OCI-LY1 (cell line): Measurements from ENCODE around the gene FANCI.

Experiments
- H2AFZ ChIP-seq: fragments of 200-600 bp; sonication (generic), shearing (Covaris generic); 2 replicates; pipeline ENCODE4 v1.6.0; 2014; ENCODE audit warnings: antibody characterized with exemption, mild to moderate bottlenecking, low read length
- H3F3A ChIP-seq: fragments of 200-600 bp; sonication (generic), shearing (Covaris generic); 2 replicates; pipeline ENCODE4 v1.6.0; 2014; ENCODE audit warnings: mild to moderate bottlenecking, antibody characterized with exemption, low read length, moderate library complexity; ENCODE audit not compliant: insufficient read depth
- H3K27ac ChIP-seq: fragments of 200-600 bp; sonication (generic); 2 replicates; pipeline ENCODE4 v1.5.1; 2014; ENCODE audit warnings: low read length, mixed run types, mild to moderate bottlenecking, low read depth; ENCODE audit not compliant: poor library complexity, severe bottlenecking
- H3K27me3 ChIP-seq: fragments of 200-600 bp; sonication (generic); 2 replicates; pipeline ENCODE4 v1.6.0; 2014; ENCODE audit warnings: antibody characterized with exemption, mild to moderate bottlenecking, low read length, moderate library complexity; ENCODE audit not compliant: insufficient read depth
- H3K36me3 ChIP-seq: fragments of 200-600 bp; sonication (generic); 2 replicates; pipeline ENCODE4 v1.6.1; 2014; ENCODE audit warnings: mild to moderate bottlenecking, antibody characterized with exemption, low read length, moderate library complexity, mixed read lengths; ENCODE audit not compliant: insufficient read depth
- H3K4me1 ChIP-seq: fragments of 200-600 bp; sonication (generic); 2 replicates; pipeline ENCODE4 v1.5.1; 2014; ENCODE audit warnings: mild to moderate bottlenecking, low read length, moderate library complexity; ENCODE audit not compliant: insufficient read depth, severe bottlenecking
- H3K4me2 ChIP-seq: fragments of 200-600 bp; sonication (generic), shearing (Covaris generic); 2 replicates; pipeline ENCODE4 v1.6.1; 2014; ENCODE audit warnings: low read length
- H3K4me3 ChIP-seq: fragments of 200-600 bp; sonication (generic); 2 replicates; pipeline ENCODE4 v1.5.1; 2014; ENCODE audit warnings: low read length, low read depth, mild to moderate bottlenecking, mixed read lengths; ENCODE audit not compliant: poor library complexity, severe bottlenecking
- H3K79me2 ChIP-seq: fragments of 200-600 bp; shearing (Covaris generic); 2 replicates; pipeline ENCODE4 v1.6.1; 2016; ENCODE audit warnings: mixed run types, low read length, mixed read lengths; ENCODE audit not compliant: insufficient read depth
- H3K9ac ChIP-seq: fragments of 200-600 bp; sonication (generic), shearing (Covaris generic); 2 replicates; pipeline ENCODE4 v1.6.1; 2014; ENCODE audit warnings: mild to moderate bottlenecking, low read length, mixed read lengths
- H3K9me2 ChIP-seq: fragments of 200-600 bp; sonication (generic), shearing (Covaris generic); 2 replicates; pipeline ENCODE4 v1.6.1; 2014; ENCODE audit warnings: low read depth, mild to moderate bottlenecking, low read length, mixed read lengths
- H3K9me3 ChIP-seq: fragments of 200-600 bp; shearing (Covaris generic); 2 replicates; pipeline ENCODE4 v1.6.1; 2014; ENCODE audit warnings: low read length, mixed read lengths
- H4K20me1 ChIP-seq: fragments of 200-600 bp; sonication (generic), shearing (Covaris generic); 2 replicates; pipeline ENCODE4 v1.6.0; 2016; ENCODE audit warnings: mild to moderate bottlenecking, low read length; ENCODE audit not compliant: insufficient read depth
- EZH2 ChIP-seq: fragments of 200-600 bp; sonication (generic), shearing (Covaris generic); IDR thresholded peaks from 2 replicates; pipeline ENCODE4 v1.8.0; 2017; ENCODE audit warnings: borderline replicate concordance, mixed run types, mild to moderate bottlenecking, antibody characterized with exemption, low read length, moderate library complexity, mixed read lengths
- TF ChIP-seq, protein P1 (sequence below): fragments of 200-600 bp; sonication (generic), shearing (Covaris generic); IDR thresholded peaks from 2 replicates; pipeline ENCODE4 v1.5.1; 2017; ENCODE audit warnings: mild to moderate bottlenecking, antibody characterized with exemption, low read length, moderate library complexity, mixed read lengths

The FANCI gene

DNA sequence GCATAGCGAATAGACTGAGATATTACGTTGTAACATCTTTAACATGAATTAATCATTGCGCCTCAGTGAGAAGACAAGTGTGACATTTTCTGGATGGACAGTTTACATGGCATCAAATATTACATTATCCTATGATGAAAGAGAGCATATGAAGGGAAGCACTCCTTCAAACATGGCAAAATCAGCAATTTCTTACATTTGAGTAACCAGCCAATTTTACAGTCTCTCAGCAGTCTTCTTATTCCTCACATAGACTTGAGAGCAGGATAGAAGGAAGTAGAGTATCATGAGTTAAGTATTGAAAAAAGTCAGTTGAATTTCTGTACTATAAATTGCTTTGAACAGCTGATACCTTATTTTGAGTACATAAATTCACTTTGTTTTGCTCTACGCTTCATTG, 38.9 kb downstream of the FANCI start:
- H3K36me3 ChIP-seq = peaks cover 94% of the 10 kb centered on the region
- no peaks in the 10 kb centered on the region for H3K4me1 ChIP-seq

DNA sequence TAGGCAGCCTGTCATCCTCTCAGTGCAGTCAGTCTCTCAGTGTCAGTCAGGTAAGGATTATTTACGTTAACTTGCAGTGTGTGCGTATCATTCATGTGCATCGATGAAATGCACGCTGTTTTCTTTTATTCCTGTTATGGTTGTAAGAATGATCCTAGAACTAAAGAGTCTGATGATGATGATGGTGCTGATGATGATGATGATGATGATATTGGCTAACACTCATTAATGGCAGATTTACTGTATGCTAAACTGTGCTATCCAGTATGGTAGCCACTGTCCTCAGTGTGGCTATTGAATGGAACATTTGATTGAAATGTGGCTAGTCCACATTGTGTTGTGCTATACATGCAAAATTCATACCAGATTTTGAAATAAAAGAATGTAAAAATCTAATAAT, 39.4 kb downstream of the FANCI start:
- Histone ChIP-seq H3K4me3 (no peak overlapping the region), H3F3A (no peaks in the 10 kb centered on the region), H3K27me3 (no peaks in the 10 kb centered on the region), H3K9ac (no peak overlapping the region), H3K79me2 (no peaks in the 10 kb centered on the region), H3K4me1 (no peaks in the 10 kb centered on the region), H3K36me3 (peaks cover 95% of the 10 kb centered on the region), H3K4me2 (no peak overlapping the region), H3K27ac (no peak overlapping the region), H3K9me3 (no peaks in the 10 kb centered on the region), H2AFZ (no peak overlapping the region), H3K9me2 (no peaks in the 10 kb centered on the region), H4K20me1 (no peaks in the 10 kb centered on the region)
- TF ChIP-seq, protein P1, sequence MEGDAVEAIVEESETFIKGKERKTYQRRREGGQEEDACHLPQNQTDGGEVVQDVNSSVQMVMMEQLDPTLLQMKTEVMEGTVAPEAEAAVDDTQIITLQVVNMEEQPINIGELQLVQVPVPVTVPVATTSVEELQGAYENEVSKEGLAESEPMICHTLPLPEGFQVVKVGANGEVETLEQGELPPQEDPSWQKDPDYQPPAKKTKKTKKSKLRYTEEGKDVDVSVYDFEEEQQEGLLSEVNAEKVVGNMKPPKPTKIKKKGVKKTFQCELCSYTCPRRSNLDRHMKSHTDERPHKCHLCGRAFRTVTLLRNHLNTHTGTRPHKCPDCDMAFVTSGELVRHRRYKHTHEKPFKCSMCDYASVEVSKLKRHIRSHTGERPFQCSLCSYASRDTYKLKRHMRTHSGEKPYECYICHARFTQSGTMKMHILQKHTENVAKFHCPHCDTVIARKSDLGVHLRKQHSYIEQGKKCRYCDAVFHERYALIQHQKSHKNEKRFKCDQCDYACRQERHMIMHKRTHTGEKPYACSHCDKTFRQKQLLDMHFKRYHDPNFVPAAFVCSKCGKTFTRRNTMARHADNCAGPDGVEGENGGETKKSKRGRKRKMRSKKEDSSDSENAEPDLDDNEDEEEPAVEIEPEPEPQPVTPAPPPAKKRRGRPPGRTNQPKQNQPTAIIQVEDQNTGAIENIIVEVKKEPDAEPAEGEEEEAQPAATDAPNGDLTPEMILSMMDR = no peak
- no peak for TF ChIP-seq EZH2

More for the DNA sequence above, 38.9 kb downstream of the FANCI start:
- Histone ChIP-seq H2AFZ (no peak overlapping the region), H3K4me2 (no peak overlapping the region), H3F3A (no peaks in the 10 kb centered on the region), H3K9me3 (no peaks in the 10 kb centered on the region), H3K9me2 (no peaks in the 10 kb centered on the region), H3K79me2 (no peaks in the 10 kb centered on the region), H3K27me3 (no peaks in the 10 kb centered on the region), H3K27ac (no peak overlapping the region), H3K4me3 (no peak overlapping the region), H3K9ac (no peak overlapping the region), H4K20me1 (no peaks in the 10 kb centered on the region)
- TF ChIP-seq EZH2 = no peak
- TF ChIP-seq, protein P1 = no peak

DNA sequence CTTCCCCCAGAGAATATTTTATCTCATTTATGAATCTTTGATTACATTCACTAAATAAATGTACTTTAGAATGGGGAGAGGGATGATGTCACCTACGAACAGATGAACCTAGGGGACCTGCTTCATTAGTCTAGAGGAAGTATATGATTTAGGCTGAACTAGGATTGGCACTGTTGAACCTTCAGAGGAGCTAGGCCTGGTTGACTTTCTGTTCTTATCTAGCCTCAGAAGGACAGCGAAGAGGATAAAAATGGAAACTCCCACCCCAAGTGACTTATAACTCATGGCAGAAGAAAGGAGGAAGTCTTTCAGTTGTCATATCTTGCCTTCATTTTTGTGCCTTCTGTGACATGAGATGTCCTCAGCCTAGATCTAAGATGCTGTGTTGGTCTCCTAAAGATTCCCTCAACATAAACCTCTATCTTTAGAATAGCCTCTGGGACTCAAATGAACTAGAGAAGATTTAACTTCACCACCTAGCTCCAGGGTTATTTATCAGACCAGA, 48.2 kb downstream of the FANCI start:
- Histone ChIP-seq H3F3A (no peaks in the 10 kb centered on the region), H2AFZ (no peak overlapping the region), H3K4me1 (no peaks in the 10 kb centered on the region), H3K27ac (no peak overlapping the region), H3K4me2 (no peak overlapping the region), H3K9me2 (no peaks in the 10 kb centered on the region), H4K20me1 (no peaks in the 10 kb centered on the region), H3K4me3 (no peak overlapping the region), H3K27me3 (no peaks in the 10 kb centered on the region), H3K79me2 (no peaks in the 10 kb centered on the region), H3K9me3 (no peaks in the 10 kb centered on the region), H3K9ac (no peak overlapping the region), H3K36me3 (peaks cover 90% of the 10 kb centered on the region)
- TF ChIP-seq, protein P1 = no peak
- TF ChIP-seq EZH2 = no peak
